ENCODE results near the gene COPZ2.
"Not testable (repeated sequence)": the region's sequence is repeated elsewhere in the genome, so short reads cannot be mapped to it uniquely, and the experiment has no call there.

The COPZ2 gene

DNA sequence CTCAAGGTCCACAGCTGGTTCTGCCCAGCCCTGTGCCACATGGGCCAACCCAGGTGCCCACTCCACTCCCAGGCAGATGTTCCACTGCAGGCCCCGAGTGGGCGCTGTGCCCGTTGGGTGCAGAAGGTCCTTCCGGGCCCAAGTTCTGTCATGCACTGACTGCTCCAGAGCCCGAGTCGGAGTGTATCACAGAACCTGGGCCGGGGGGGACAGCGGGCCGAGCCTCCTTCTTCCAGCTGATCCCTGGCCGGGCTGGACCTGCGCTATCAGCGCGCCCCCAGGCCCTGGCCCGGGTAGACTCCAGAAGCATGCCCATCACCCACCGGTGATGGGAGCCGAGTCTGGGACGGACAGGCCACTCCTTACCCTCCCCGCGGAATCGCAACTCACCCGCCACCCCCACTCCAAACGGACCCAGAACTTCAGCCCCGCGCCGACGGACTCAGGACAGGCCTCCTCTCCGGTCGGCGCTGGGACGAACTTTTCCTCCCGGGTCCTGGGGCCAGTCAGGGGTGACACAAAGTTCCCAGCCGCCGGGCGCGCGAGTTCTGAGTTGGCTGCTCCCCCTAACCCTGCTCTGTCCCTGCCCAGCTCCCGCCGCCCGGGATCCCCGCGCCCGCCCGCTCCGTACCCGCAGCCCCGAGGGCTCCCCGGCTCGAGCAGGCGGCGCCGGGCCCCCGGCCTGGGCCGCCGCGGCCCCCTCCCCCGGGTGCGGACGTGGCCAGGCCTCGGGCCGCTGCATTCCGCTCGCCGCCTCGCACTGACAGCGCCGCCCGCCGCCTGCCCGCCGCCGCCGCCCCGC lies at the start of gene COPZ2:
Gene COPZ2 (minus strand): TSS at position 762 of the 802 bp plus-strand sequence. CDS start 20 bp downstream, at position 742.
- no peak for DNase-seq

DNA sequence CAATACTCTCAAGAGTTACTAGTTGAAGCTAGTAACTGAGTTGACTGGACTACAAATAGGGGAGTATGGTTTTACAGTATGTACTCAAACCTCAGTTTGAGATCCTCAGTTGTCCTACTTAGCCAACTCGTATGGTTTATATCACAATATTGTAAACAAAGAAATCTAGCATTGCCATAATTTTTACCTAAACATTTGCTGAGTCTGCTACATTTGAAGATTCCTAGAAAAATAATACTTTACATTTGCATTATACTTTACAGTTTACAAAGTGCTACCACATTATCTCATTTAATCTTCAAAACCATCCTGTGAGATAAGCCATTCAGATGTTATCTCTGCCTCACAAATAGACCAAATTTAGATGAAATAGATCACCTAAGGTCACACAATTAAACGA lies 47.3 kb upstream of the COPZ2 start:
- no peak for DNase-seq

DNA sequence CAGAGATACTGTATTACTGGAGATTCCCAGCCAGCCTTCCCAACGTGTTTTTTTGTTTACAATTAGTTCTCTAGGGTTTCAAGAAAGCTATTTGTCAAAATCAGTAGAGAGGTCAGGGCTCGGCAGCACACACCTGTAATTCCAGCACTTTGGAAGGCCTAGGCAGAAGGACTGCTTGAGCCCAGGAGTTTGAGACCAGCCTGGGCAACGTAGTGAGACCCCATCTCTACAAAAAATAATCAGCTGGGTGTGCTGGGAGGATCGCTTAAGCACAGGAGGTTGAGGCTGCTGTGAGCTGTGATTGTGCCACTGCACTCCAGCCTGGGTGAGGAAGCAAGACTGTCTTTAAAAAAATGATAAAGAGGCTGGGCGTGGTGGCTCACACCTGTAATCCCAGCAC lies 44.3 kb upstream of the COPZ2 start:
- no peak for DNase-seq

DNA sequence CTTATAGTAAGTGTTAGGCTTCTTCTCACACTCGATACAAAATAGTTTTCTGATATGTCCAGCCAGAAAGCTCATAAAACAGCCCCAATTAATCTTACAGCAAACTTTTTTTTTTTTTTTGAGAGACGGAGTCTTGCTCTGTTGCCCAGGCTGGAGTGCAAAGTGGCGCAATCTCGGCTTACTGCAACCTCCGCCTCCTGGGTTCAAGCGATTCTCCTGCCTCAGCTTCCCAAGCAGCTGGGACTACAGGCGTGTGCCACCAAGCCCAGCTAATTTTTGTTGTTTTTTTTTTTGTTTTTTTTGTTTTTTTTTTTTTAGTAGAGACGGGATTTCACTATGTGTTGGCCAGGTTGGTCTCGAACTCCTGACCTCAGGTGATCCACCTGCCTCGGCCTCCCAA lies 39.6 kb upstream of the COPZ2 start:
- not testable (repeated sequence) for DNase-seq

DNA sequence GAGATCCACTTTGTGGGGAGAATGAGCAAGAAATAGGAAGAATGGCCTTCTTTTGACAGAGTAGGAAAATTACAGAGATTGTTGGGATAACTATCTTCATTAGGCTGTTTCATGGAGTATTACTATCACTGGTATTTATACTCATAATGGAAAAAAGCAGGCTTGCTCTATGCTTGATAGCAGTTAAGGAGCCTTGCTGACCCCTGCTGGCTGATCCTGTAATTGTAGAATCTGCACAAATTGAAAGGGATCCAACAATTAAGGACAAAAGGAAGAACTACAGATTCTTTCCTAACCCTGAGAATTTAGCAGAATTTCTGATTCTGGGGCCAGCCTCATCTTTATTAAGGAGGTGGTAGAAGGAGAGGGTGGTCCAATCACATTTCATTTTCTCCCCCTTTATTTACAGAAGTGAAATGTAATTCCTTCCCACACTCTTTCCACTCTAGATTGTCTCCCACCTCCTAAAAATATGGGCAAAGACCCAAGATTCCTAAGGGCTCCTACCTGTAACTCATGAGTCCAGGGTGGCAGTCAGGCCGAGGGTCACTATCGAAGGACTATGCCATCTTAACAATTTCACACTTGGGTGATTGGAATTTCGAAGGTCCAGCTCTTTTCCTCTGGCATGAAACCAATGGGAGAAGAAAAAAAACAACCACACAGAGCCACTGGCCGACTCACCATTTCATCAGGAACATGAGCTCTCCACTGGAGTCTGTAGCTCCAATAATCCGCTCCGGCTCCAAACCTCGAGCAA lies 36.9 kb upstream of the COPZ2 start:
- peak in 1 of 2 experiments; percentile 35 for DNase-seq

DNA sequence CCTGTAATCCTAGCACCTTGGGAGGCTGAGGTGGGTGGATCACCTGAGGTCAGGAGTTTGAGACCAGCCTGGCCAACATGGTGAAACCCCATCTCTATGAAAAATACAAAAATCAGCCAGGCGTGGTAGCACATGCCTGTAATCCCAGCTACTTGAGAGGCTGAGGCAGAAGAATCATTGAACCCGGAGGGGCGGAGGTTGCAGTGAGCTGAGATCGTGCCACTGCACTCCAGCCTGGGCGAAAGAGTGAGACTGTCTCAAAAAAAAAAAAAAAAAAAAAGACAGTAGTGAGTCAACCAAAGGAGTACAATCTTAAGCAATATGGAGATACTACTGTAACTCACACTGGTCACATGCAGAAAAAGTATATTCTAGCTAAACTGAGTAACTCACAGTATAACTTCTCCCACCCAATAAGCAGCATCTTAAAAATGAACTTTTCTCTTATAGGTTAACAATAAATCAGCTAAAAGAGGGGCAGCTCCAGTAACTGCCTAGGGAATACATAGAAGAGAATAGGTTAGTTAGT lies 36.0 kb upstream of the COPZ2 start:
- not testable (repeated sequence) for DNase-seq

- not testable (repeated sequence) for DNase-seq
Measured at GRCh38 chr17:48072811-48073210, 35.2 kb upstream of the COPZ2 start.

GRCh38 chr17:48071654-48072053 lies 34.1 kb upstream of the COPZ2 start:
- no peak for DNase-seq

GRCh38 chr17:48070195-48070594 lies 32.6 kb upstream of the COPZ2 start:
- no peak for DNase-seq

DNA sequence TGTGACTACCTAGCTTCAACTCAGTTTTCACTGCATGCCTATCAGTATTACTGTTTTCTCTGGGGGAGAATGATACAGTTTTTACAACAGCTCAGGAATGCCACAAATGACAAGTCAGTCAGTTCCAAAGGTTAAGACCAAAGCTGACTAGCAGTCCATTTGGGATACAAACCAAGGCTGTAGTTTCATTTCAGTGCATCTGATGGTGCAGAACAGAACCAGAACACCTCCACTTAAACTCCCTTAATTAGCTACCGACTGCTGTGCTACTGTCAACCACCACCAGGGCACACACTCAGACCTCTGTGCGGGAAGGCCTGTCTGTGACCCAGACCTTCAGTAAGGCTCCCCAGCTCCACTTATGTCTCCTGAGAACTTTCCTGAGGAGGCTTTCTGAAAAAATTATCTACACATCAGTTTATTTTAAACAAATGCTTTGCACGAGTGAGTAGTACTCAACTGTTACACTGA lies 30.9 kb upstream of the COPZ2 start:
- no peak for DNase-seq

DNA sequence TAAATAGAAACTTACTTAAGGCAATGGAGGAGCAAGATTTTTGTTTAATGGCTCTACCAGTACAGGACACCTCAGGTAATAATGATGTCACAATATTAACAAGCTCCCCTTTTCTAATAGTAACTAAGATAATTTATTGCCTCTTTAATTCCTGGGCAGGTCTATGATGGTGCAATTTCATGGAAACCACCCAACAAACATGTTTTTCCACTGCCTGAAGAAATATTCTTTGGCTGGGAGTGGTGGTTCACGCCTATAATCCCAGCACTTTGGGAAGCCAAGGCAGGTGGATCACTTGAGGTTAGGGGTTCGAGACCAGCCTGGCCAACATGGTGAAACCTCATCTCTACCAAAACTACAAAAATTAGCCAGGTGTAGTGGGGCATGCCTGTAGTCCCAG lies 30.2 kb upstream of the COPZ2 start:
- DNase-seq: not testable (repeated sequence)

- DNase-seq: no peak
Measured at GRCh38 chr17:48067245-48067644, 29.6 kb upstream of the COPZ2 start.

- DNase-seq: no peak
Measured at GRCh38 chr17:48066656-48067055, 29.1 kb upstream of the COPZ2 start.

DNA sequence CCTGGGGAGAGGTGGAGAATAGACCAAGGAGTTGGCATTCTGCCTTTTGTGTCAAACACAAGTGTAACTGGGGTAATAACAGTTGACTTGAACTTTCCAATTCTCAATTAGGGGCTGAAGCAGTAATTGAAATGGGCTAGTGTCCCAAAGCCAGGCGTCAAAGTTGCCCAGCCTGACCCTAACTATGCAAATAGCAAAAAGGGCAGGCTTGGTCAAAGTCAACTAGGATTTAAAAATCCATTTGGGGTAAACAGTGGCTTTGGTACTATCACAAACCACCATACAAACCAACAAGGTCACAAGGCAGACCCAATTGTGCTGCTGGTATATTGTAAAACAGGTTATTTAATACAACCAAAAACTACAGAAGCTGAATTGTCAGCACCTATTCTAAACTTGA lies 28.6 kb upstream of the COPZ2 start:
- DNase-seq: no peak

- DNase-seq: no peak
Measured at GRCh38 chr17:48064638-48065037, 27.0 kb upstream of the COPZ2 start.

DNA sequence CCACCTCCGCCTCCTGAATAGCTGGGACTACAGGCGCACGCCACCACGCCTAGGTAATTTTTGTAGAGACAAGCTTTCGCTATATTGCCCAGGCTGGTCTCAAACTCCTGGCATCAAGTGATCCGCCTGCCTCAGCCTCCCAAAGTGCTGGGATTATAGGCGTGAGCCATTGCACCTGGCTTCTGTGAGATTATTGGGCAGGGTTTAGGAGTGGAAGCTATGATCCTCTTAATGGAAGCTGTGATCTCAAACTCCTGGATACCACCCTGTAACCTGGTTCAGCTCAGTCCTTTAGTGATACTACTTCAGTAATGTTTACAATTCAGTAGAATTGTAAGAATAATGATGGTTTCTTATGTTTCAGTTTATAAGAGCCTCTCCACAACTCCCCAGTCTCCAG lies 24.7 kb upstream of the COPZ2 start:
- DNase-seq: no peak

GRCh38 chr17:48060249-48060648 lies 22.7 kb upstream of the COPZ2 start:
- no peak for DNase-seq

DNA sequence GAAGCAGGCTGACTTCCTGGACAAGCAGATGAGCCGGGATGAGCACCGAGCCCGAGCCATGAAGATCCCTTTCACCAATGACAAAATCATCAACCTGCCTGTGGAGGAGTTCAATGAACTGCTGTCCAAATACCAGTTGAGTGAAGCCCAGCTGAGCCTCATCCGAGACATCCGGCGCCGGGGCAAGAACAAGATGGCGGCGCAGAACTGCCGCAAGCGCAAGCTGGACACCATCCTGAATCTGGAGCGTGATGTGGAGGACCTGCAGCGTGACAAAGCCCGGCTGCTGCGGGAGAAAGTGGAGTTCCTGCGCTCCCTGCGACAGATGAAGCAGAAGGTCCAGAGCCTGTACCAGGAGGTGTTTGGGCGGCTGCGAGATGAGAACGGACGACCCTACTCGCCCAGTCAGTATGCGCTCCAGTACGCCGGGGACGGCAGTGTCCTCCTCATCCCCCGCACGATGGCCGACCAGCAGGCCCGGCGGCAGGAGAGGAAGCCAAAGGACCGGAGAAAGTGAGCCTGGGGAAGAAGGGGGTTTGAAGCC lies 21.6 kb upstream of the COPZ2 start:
- no peak for DNase-seq

DNA sequence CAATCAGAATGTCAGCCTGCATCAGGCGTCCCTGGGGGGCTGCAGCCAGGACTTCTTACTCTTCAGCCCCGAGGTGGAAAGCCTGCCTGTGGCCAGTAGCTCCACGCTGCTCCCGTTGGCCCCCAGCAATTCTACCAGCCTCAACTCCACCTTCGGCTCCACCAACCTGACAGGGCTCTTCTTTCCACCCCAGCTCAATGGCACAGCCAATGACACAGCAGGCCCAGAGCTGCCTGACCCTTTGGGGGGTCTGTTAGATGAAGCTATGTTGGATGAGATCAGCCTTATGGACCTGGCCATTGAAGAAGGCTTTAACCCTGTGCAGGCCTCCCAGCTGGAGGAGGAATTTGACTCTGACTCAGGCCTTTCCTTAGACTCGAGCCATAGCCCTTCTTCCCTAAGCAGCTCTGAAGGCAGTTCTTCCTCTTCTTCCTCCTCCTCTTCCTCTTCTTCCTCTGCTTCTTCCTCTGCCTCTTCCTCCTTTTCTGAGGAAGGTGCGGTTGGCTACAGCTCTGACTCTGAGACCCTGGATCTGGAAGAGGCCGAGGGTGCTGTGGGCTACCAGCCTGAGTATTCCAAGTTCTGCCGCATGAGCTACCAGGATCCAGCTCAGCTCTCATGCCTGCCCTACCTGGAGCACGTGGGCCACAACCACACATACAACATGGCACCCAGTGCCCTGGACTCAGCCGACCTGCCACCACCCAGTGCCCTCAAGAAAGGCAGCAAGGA lies 21.0 kb upstream of the COPZ2 start:
- DNase-seq: no peak

- no peak for DNase-seq
Measured at GRCh38 chr17:48057626-48058025, 20.0 kb upstream of the COPZ2 start.

DNA sequence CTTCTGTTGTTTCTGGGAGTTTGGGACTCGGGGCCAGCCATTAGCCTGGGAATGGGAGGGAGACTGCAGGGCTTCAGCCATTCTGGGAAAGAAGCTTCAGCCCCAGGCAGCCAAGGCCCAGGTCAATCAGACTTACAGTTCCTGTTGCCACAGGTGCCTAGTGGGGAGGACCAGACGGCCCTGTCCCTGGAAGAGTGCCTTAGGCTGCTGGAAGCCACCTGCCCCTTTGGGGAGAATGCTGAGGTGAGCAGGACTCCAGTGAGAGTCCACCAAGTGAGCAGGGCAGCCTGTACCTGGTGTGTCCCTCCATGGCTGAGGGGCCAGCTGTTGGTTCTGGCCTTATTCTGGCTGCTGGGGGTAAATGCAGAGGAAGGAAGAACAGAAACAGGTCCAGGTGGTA lies 19.3 kb upstream of the COPZ2 start:
- no peak for DNase-seq

- no peak for DNase-seq
Measured at GRCh38 chr17:48056246-48056745, 18.7 kb upstream of the COPZ2 start.
